Measurements from ENCODE around the gene ACTR5.
"Not testable (repeated sequence)": the region's sequence is repeated elsewhere in the genome, so short reads cannot be mapped to it uniquely, and the experiment has no call there.

GRCh38 chr20:38813574-38813962 is 65.3 kb downstream of the ACTR5 start:
- not testable (repeated sequence) for TF ChIP-seq CTCF (conservative IDR thresholded peaks at IDR 0.05 in 1 of 2, IDR thresholded peaks at IDR 0.05 in 1 of 2; ENCODE audit: low read depth in 1 of 2, low read length in 2 of 2); EZH2 (IDR thresholded peaks at IDR 0.05; ENCODE audit: low read length, missing control alignments)

Data from fibroblast of lung (primary cell).